Adrenal gland (tissue), 12 donors: ENCODE results near the gene TTC33. TPM values are rescaled to one million over a fixed set of nuclear protein-coding genes. Genes with fewer than 3 reads are reported as not detected.
"Not testable (repeated sequence)": the region's sequence is repeated elsewhere in the genome, so short reads cannot be mapped to it uniquely, and the experiment has no call there.

Source experiments
- DNase-seq, 7 donors: peaks; one replicate each; pipeline ENCODE4 v3.0.0-alpha.2; 2019 to 2020
- H3K27ac ChIP-seq, 5 donors: fragments of 200-600 bp; sonication (generic) in 4 of 5; 1 replicate in 3 of 5; 2 replicates in 2 of 5; pipeline versions ENCODE4 v1.5.1 to v1.8.0; 2016 to 2020; ENCODE audit warnings: mild to moderate bottlenecking in 1 of 5
- H3K27me3 ChIP-seq: fragments of 200-600 bp; 2 replicates; pipeline ENCODE4 v1.8.0; 2021
- H3K36me3 ChIP-seq, 2 donors: fragments of 200-600 bp; replicated peaks in 1 of 2; 1 replicate in 1 of 2; 2 replicates in 1 of 2; pipeline versions ENCODE4 v1.5.1 to v1.8.0; 2018 to 2022
- H3K4me1 ChIP-seq, 2 donors: fragments of 200-600 bp; replicated peaks in 1 of 2; 1 replicate in 1 of 2; 2 replicates in 1 of 2; pipeline versions ENCODE4 v1.5.1 to v1.8.0; 2018 to 2021
- H3K4me3 ChIP-seq, 4 donors: fragments of 200-600 bp; sonication (generic) in 3 of 4; one replicate each; pipeline ENCODE4 v1.5.1; 2016 to 2018
- H3K9me3 ChIP-seq, 3 donors: fragments of 200-600 bp; sonication (generic) in 1 of 3; replicated peaks in 1 of 3; 1 replicate in 2 of 3; 2 replicates in 1 of 3; pipeline versions ENCODE4 v1.5.1 to v1.8.0; 2016 to 2021
- POLR2A ChIP-seq, 2 donors: fragments of 450-650 bp; IDR thresholded peaks; one replicate each; pipeline ENCODE4 v1.6.1; 2017; ENCODE audit warnings: antibody characterized with exemption in 2 of 2, mild to moderate bottlenecking in 2 of 2, moderate library complexity in 1 of 2
- WGBS, 4 donors: extraction: QIAGEN DNeasy Blood & Tissue Kit in 2 of 4; methylation state at CpG; one replicate each; pipeline versions ENCODE4 v1.1.5 to v1.1.7; 2013 to 2017; 5-methylcytosine and 5-hydroxymethylcytosine counted together
- intact Hi-C, 2 donors: fragments of 100-400 bp; cut with DNase I; formaldehyde crosslinking; loops; one replicate each; pipeline versions ENCODE4 v1.14.1 to v1.15.0; 2022 to 2023
- polyA plus RNA-seq, 3 donors: library from polyadenylated mRNA; stranded (reverse); fragments of 200-250 nt in 2 of 3; fragments of 350-450 nt in 1 of 3; fragmentation: Illumina TruSeq in 1 of 3; extraction: RNeasy Lipid Tissue Mini Kit (QIAGEN cat#74804) in 1 of 3; gene quantifications; one replicate each; pipeline ENCODE4 v1.2.3, GENCODE V29; 2013 to 2014
- total RNA-seq, 9 donors: library from RNA; depleted of rRNA in 4 of 9; stranded (reverse); fragments of >200 nt in 4 of 9; fragments of 120-200 nt in 1 of 9; fragmentation: NEBNext Ultra II Directional in 1 of 9; extraction: Animal tissue kit (Norgen Biotek cat#: 25700) in 1 of 9; gene quantifications; one replicate each; pipeline versions ENCODE4 v1.1.0 to v1.2.4, GENCODE V29; 2013 to 2023
- TF ChIP-seq, protein P1 (sequence below), 6 experiments: fragments of 450-650 bp in 4 of 6; fragments of 200-600 bp in 2 of 6; sonication (generic) in 1 of 6; IDR thresholded peaks; 1 replicate in 5 of 6; 2 replicates in 1 of 6; pipeline versions ENCODE4 v1.5.1 to v1.8.0; 2016 to 2021; ENCODE audit warnings: antibody characterized with exemption in 6 of 6, mild to moderate bottlenecking in 2 of 6, moderate library complexity in 1 of 6
- donor health status: healthy with polysubstance abuse.
- donor health status: Bipolar disorder and iron deficiency.
- donor health status: DM: yes; HTN: yes; CAD: no.
- donor health status: DM: no; HTN: no; CAD: no.
- donor health status: DM: no; HTN: no; CAD: no.
- donor health status: DM: yes; HTN: yes; CAD: no.

TTC33 gene
- total and polyA plus RNA-seq, 12 donors: 5.8 to 33.5 (median 15.3) TPM

DNA sequence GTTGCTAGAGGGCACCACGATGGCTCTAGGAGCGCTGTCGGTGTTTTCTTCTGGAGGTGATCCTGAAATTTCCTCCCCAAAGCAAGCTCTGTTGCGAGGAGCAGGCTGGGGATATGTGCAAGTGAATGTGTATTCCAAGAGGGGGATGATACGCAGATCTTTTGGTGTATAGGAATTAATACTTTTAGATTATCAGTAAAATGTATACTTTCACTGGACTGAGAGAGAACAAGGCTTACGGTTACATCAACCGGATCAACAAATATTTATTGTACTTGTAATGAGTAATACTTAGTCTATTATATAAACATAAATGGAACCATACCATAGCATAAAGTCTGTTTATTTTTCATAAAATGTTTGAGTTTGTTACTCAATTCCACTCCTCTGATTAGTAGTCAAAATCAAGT, 43.0 kb upstream of the TTC33 start:
- Histone ChIP-seq H3K36me3 (no peaks in the 10 kb centered on the region), H3K4me3 (peak overlapping the region in 2 of 4 donors; percentile 99 to 100), H3K27me3 (no peaks in the 10 kb centered on the region), H3K4me1 (peaks cover 9 to 28% of the 10 kb centered on the region in 2 donors), H3K27ac (peak overlapping the region; percentile 54 to 99 (median 91)), H3K9me3 (no peaks in the 10 kb centered on the region)
- DNase-seq: no peak
- intact Hi-C loops: no loop called here
- TF ChIP-seq, protein P1, sequence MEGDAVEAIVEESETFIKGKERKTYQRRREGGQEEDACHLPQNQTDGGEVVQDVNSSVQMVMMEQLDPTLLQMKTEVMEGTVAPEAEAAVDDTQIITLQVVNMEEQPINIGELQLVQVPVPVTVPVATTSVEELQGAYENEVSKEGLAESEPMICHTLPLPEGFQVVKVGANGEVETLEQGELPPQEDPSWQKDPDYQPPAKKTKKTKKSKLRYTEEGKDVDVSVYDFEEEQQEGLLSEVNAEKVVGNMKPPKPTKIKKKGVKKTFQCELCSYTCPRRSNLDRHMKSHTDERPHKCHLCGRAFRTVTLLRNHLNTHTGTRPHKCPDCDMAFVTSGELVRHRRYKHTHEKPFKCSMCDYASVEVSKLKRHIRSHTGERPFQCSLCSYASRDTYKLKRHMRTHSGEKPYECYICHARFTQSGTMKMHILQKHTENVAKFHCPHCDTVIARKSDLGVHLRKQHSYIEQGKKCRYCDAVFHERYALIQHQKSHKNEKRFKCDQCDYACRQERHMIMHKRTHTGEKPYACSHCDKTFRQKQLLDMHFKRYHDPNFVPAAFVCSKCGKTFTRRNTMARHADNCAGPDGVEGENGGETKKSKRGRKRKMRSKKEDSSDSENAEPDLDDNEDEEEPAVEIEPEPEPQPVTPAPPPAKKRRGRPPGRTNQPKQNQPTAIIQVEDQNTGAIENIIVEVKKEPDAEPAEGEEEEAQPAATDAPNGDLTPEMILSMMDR (IDR thresholded peaks at IDR 0.05): no peak
- TF ChIP-seq POLR2A (IDR thresholded peaks at IDR 0.05): no peak
- WGBS, 4 donors: 2 to 5% (median 2%) methylated on average over 7 of the region's 7 CpGs

DNA sequence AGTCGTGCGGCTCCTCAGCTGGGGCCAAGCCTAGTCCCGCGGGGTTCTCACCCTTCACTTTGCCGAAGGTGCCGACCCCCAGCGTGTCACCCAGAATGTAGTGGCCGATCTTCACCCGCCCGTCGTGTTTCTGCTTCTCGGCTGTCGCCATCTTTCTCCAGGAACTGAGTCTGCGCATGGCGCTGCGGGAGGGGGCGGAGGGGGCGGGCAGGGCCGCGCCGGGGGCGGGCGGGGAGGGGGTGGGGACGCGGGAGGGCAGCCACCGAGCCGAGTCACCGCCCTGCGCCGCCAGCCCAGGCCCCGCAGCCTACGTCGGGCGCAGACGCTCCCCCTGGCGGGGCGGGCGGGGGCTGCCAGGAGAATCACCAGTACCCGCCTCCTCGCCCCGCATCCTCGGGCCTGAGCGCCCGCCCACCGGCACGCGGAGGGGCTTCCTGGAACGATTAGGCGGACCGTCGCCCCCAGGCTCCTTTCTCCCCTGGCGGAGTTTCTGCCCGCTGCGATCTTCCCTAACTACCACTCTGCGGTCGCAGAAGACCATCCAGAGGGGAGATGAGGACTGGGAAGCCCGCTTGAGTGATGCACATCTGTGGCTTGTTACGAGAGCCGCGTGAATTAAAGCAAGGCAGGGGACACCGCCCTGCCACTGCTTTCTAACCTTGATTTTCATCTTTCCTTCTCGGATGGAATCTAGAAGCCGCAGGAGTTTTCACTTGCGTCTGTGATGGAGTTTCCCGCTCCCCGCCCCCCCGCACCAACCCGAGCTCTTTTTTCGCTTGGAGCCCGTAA, 42.4 kb upstream of the TTC33 start, which contains the start of gene PRKAA1:
PRKAA1 (minus strand) TSS at position 363 of the 789 bp plus-strand sequence; CDS start at position 178, 185 bp downstream.
- Histone ChIP-seq H3K4me3 (peak within 1 kb of the TSS; percentile 69 to 100 (median 98)), H3K36me3 (no peaks in the 10 kb centered on the region), H3K4me1 (peaks cover 9 to 28% of the 10 kb centered on the region in 2 donors), H3K9me3 (no peaks in the 10 kb centered on the region), H3K27me3 (no peaks in the 10 kb centered on the region), H3K27ac (peak within 1 kb of the TSS; percentile 87 to 99 (median 91))
- intact Hi-C loops: no loop called here
- DNase-seq: peak; percentile 87 to 93 (median 90)
- WGBS, 4 donors: 0 to 1% (median 0%) methylated on average over 6 to 70 of the region's 70 CpGs
- TF ChIP-seq POLR2A (IDR thresholded peaks at IDR 0.05): peak; percentile 6 to 75
- TF ChIP-seq, protein P1 (IDR thresholded peaks at IDR 0.05): peak in 5 of 6 experiments; percentile 38 to 71 (median 67)

DNA sequence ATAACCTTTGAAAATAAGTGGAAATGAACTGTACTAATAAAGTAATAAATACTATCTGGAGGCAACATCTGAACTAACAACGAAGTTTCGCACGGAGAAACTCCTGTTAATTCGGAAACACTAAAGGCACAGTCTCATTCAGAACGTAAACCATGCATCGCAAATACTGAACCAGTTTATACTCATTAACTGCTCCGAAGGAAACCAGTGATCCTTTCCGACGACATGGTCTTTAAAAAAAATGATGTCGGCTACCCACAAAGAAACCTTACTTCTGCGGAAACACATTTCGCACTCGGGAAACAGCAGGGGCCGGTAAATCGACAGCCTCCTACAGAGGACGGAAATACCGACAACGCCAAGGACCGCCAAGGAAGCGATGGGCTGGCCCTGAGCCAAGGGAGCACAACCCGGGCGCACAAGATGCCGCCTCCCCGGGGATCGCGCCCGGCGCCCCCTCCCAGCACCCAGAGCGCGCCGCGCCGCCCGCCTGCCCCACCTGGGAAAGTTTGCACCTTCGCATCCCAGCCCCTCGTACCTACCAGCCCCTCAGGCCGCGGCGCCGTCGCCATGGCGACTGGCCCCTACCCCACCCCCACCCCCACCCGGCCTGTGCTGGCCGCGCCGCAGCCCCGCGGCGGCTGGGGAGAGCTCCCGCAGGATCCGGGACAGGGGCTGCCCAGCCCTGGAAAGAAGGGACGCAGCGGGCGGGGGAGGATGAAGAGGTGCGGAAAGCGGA, 41.7 kb upstream of the TTC33 start:
- no peaks in the 10 kb centered on the region for H3K27me3 ChIP-seq
- peak; percentile 70 to 85 (median 76) for DNase-seq
- H3K4me3 ChIP-seq: peak overlapping the region; percentile 69 to 100 (median 91)
- intact Hi-C loops: no loop called here
- peaks cover 9 to 28% of the 10 kb centered on the region in 2 donors for H3K4me1 ChIP-seq
- 0% methylated on average over 15 to 56 of the region's 56 CpGs for WGBS, 4 donors
- H3K36me3 ChIP-seq: no peaks in the 10 kb centered on the region
- TF ChIP-seq, protein P1 (IDR thresholded peaks at IDR 0.05): no peak
- no peak for TF ChIP-seq POLR2A (IDR thresholded peaks at IDR 0.05)
- H3K27ac ChIP-seq: peak overlapping the region; percentile 87 to 99 (median 91)
- no peaks in the 10 kb centered on the region for H3K9me3 ChIP-seq

DNA sequence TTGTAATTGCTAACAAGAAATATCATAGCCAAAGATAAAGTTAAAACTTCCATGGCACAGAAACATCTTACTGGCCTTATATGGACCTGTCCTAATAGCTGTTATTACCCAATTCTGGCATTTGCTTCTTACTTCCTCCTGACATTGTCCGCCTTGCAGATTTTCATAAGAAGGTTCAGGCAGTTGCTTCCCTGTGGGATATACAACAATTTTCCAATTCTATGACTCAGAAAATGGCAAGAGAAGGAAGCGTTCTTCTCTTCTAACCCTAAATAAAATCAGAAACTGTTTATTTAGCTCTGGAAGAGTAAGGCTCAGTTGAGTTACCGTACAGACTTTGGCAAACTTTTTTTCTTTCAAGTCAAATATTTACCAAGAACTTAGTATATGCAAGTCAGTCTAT, 40.7 kb upstream of the TTC33 start:
- intact Hi-C loops: no loop called here
- no peaks in the 10 kb centered on the region for H3K9me3 ChIP-seq
- peak overlapping the region in 2 of 4 donors; percentile 99 to 100 for H3K4me3 ChIP-seq
- no peaks in the 10 kb centered on the region for H3K36me3 ChIP-seq
- no peak for DNase-seq
- H3K27me3 ChIP-seq: no peaks in the 10 kb centered on the region
- TF ChIP-seq POLR2A (IDR thresholded peaks at IDR 0.05): no peak
- TF ChIP-seq, protein P1 (IDR thresholded peaks at IDR 0.05): no peak
- H3K4me1 ChIP-seq: peaks cover 14 to 33% of the 10 kb centered on the region in 2 donors
- 41 to 60% (median 50%) methylated on average over 3 of the region's 3 CpGs for WGBS, 4 donors
- no peak overlapping the region for H3K27ac ChIP-seq

GRCh38 chr5:40794877-40795276, 39.1 kb upstream of the TTC33 start:
- intact Hi-C loops, H3K36me3 ChIP-seq, DNase-seq, H3K9me3 ChIP-seq, H3K27me3 ChIP-seq, H3K27ac ChIP-seq, H3K4me3 ChIP-seq: not testable (repeated sequence)
- 89 to 97% (median 93%) methylated on average over 3 of the region's 3 CpGs for WGBS, 4 donors
- peaks cover 23 to 42% of the 10 kb centered on the region in 2 donors for H3K4me1 ChIP-seq

DNA sequence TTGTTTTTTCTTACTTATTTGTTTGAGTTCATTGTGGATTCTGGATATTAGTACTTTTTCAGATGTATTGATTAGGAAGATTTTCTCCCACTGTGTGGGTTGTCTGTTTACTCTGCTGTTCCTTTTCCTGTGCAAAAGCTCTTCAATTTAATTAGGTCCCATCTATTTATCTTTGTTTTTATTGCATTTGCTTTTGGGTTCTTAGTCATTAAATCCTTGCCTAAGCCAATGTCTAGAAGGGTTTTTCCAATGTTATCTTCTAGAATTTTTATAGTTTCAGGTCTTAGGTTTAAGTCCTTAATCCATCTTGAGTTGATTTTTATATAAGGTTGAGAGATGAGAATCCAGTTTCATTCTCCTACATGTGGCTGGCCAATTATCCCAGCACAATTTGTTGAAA, 38.6 kb upstream of the TTC33 start:
- H3K27me3 ChIP-seq, H3K4me3 ChIP-seq, H3K9me3 ChIP-seq, intact Hi-C loops, H3K36me3 ChIP-seq, H3K27ac ChIP-seq, DNase-seq: not testable (repeated sequence)
- H3K4me1 ChIP-seq: peaks cover 19 to 39% of the 10 kb centered on the region in 2 donors
